Thyroid gland (tissue), 4 donors: ENCODE measurements around the gene SH2B2.
A peak's percentile ranks its signal among the peaks of the same experiment; 100 is the strongest.

Source experiments
- CTCF ChIP-seq, 6 experiments: fragments of 200-600 bp in 3 of 6; fragments of 450-650 bp in 3 of 6; sonication (generic) in 3 of 6; IDR thresholded peaks; one replicate each; pipeline ENCODE4 v1.5.1; 2016 to 2019; ENCODE audit warnings: antibody characterized with exemption in 6 of 6, mild to moderate bottlenecking in 2 of 6, inconsistent platforms in 1 of 6, moderate library complexity in 1 of 6
- POLR2A ChIP-seq, 2 donors: fragments of 450-650 bp; IDR thresholded peaks; one replicate each; pipeline ENCODE4 v1.6.1; 2017; ENCODE audit warnings: antibody characterized with exemption in 2 of 2, mild to moderate bottlenecking in 2 of 2, moderate library complexity in 1 of 2

DNA sequence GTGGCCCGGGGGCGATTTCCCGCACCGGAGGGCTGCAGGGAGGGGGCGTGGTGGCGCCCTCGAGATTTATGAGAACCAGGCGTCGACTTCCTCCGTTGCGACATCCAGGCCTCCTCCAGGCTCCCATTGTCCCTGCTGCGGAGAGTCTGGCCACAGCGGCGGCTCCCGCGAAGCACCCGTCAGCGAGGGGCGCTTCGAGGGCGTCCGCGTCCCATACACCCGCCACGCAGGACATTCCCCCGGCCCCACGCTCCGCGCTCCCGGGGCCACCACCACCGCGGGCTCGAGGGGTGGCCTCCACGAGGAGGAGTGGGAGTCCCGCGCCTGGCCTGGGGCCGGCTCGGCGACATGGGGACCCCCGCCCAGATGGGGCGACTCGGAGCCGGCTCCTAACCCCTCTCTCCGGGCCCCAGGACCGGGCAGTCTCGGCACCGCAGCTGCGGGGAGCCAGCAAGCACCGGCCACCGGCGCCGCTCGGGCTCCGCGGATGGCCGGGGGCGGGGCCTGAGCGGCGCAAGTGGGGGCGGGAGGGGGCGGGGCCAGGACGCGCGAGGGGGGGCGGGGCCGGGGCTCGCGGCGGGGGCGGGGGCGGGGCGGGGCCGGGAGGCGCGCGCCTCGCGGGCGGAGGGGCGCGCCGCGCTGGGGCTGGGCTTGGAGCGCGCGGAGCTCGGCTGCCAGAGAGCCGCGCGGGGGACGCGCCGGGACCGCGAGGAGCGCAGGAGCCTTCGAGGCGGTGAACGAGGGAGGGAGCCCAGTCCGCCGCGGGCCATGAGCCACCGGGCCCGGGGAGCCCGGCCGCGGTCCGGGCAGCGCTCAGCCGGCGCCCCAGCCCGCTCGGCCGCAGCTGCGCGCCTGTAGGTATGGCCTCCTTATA is at the start of gene SH2B2:
- no peak for TF ChIP-seq CTCF (IDR thresholded peaks at IDR 0.05)
- peak in 1 of 2 donors; percentile 54 for TF ChIP-seq POLR2A (IDR thresholded peaks at IDR 0.05)
